HEK293 (cell line): ENCODE data around the gene BMP6.

Experiments used
- CTCF ChIA-PET: fragments of 350-600 bp; formaldehyde crosslinking; extraction: SDS; loops from one replicate; lab custom pipeline; 2021; ENCODE audit warnings: antibody characterized with exemption; lab: Yijun Ruan, JAX
- POLR2A ChIA-PET: fragments of 300-600 bp; formaldehyde crosslinking; extraction: SDS; loops from one replicate; lab custom pipeline; 2020; ENCODE audit warnings: antibody characterized with exemption, inconsistent platforms; lab: Yijun Ruan, JAX
- H3K27ac ChIP-seq: fragments of 200-500 bp; sonication (Bioruptor generic); 2 replicates; pipeline ENCODE4 v1.5.1; 2014; ENCODE audit warnings: low read depth, low read length, control low read depth, inconsistent platforms; ENCODE audit errors: extremely low read depth
- H3K36me3 ChIP-seq, 2 experiments: fragments of 200-500 bp in 1 of 2; sonication (Bioruptor generic) in 1 of 2; 1 replicate in 1 of 2; 2 replicates in 1 of 2; pipeline ENCODE4 v1.5.1; 2014 to 2017; ENCODE audit warnings: inconsistent platforms in 2 of 2, low read length in 2 of 2; ENCODE audit not compliant: control insufficient read depth in 2 of 2, insufficient read depth in 1 of 2
- H3K4me1 ChIP-seq: fragments of 200-500 bp; sonication (Bioruptor generic); 2 replicates; pipeline ENCODE4 v1.5.1; 2014; ENCODE audit warnings: mild to moderate bottlenecking, low read length, inconsistent platforms; ENCODE audit not compliant: control insufficient read depth, insufficient read depth
- H3K4me3 ChIP-seq: 2 replicates; pipeline ENCODE4 v1.5.1; 2011; ENCODE audit warnings: low read depth, mild to moderate bottlenecking, control low read depth, low read length, moderate library complexity
- H3K9me3 ChIP-seq: fragments of 200-500 bp; sonication (Bioruptor generic); 2 replicates; pipeline ENCODE4 v1.5.1; 2014; ENCODE audit warnings: low read depth, low read length, inconsistent platforms; ENCODE audit not compliant: control insufficient read depth, insufficient read depth
- HOXD13 ChIP-seq: sonication (generic); formaldehyde crosslinking; IDR thresholded peaks from 2 replicates; pipeline ENCODE4 v1.8.0; 2022; ENCODE audit warnings: missing genetic modification reagents, borderline replicate concordance
- KLF16 ChIP-seq: fragments of 450-650 bp; formaldehyde crosslinking; IDR thresholded peaks from 2 replicates; pipeline ENCODE4 v1.5.1; 2017; ENCODE audit warnings: missing biosample characterization, missing genetic modification characterization
- OSR2 ChIP-seq: fragments of 450-650 bp; formaldehyde crosslinking; IDR thresholded peaks from 2 replicates; pipeline ENCODE4 v1.5.1; 2016; ENCODE audit warnings: missing biosample characterization, missing genetic modification characterization
- TCF7L2 ChIP-seq: IDR thresholded peaks from 2 replicates; pipeline ENCODE4 v1.6.1; 2011; ENCODE audit warnings: low read depth, mild to moderate bottlenecking, inconsistent platforms, low read length, moderate library complexity, borderline replicate concordance
- ZBTB7A ChIP-seq: fragments of 450-650 bp; formaldehyde crosslinking; IDR thresholded peaks from 2 replicates; pipeline ENCODE4 v1.5.1; 2016; ENCODE audit warnings: low read depth, missing biosample characterization, missing genetic modification characterization
- ZNF112 ChIP-seq: fragments of 450-650 bp; formaldehyde crosslinking; IDR thresholded peaks from 2 replicates; pipeline ENCODE4 v1.5.0; 2017; ENCODE audit warnings: missing biosample characterization, missing genetic modification characterization
- ZNF121 ChIP-seq: fragments of 450-650 bp; formaldehyde crosslinking; IDR thresholded peaks from 2 replicates; pipeline ENCODE4 v1.5.1; 2016; ENCODE audit warnings: missing biosample characterization, missing genetic modification characterization
- ZNF174 ChIP-seq: fragments of 450-650 bp; formaldehyde crosslinking; IDR thresholded peaks from 2 replicates; pipeline ENCODE4 v1.5.0; 2017; ENCODE audit warnings: missing biosample characterization, mild to moderate bottlenecking, missing genetic modification characterization
- ZNF202 ChIP-seq: fragments of 450-650 bp; formaldehyde crosslinking; IDR thresholded peaks from 2 replicates; pipeline ENCODE4 v1.5.1; 2016; ENCODE audit warnings: missing biosample characterization, missing genetic modification characterization, borderline replicate concordance
- ZNF311 ChIP-seq: fragments of 450-650 bp; formaldehyde crosslinking; IDR thresholded peaks from 2 replicates; pipeline ENCODE4 v1.5.1; 2017; ENCODE audit warnings: missing biosample characterization, missing genetic modification characterization, borderline replicate concordance
- ZNF324 ChIP-seq: fragments of 450-650 bp; formaldehyde crosslinking; IDR thresholded peaks from 2 replicates; pipeline ENCODE4 v1.5.1; 2016; ENCODE audit warnings: missing biosample characterization, missing genetic modification characterization
- ZNF335 ChIP-seq: fragments of 450-650 bp; formaldehyde crosslinking; conservative IDR thresholded peaks from 2 replicates; pipeline ENCODE4 v1.5.1; 2016; ENCODE audit warnings: missing biosample characterization, missing genetic modification characterization
- ZNF341 ChIP-seq: fragments of 450-650 bp; formaldehyde crosslinking; IDR thresholded peaks from 2 replicates; pipeline ENCODE4; 2016; ENCODE audit warnings: low read depth, missing biosample characterization, missing genetic modification characterization
- ZNF548 ChIP-seq: fragments of 450-650 bp; formaldehyde crosslinking; IDR thresholded peaks from 2 replicates; pipeline ENCODE4 v1.5.1; 2016; ENCODE audit warnings: missing biosample characterization, missing genetic modification characterization
- ZNF555 ChIP-seq: fragments of 450-650 bp; formaldehyde crosslinking; conservative IDR thresholded peaks from 2 replicates; pipeline ENCODE4 v1.5.1; 2017; ENCODE audit warnings: missing biosample characterization, mild to moderate bottlenecking, missing genetic modification characterization, inconsistent platforms
- ZNF629 ChIP-seq: fragments of 450-650 bp; formaldehyde crosslinking; IDR thresholded peaks from 2 replicates; pipeline ENCODE4 v1.5.1; 2017; ENCODE audit warnings: missing biosample characterization, missing genetic modification characterization
- ZSCAN30 ChIP-seq: fragments of 450-650 bp; IDR thresholded peaks from 2 replicates; pipeline ENCODE4 v1.5.1; 2018; ENCODE audit warnings: missing biosample characterization, mild to moderate bottlenecking, missing genetic modification characterization, moderate library complexity
- TF ChIP-seq, protein P1 (sequence below): fragments of 450-650 bp; formaldehyde crosslinking; IDR thresholded peaks from 2 replicates; pipeline ENCODE4 v1.5.1; 2016; ENCODE audit warnings: missing biosample characterization, missing genetic modification characterization
- TF ChIP-seq, protein P2 (sequence below): fragments of 450-650 bp; formaldehyde crosslinking; IDR thresholded peaks from 2 replicates; pipeline ENCODE4 v1.5.1; 2016; ENCODE audit warnings: missing biosample characterization, missing genetic modification characterization
- TF ChIP-seq, protein P3 (sequence below): fragments of 450-650 bp; formaldehyde crosslinking; conservative IDR thresholded peaks from 2 replicates; pipeline ENCODE4 v1.5.1; 2016; ENCODE audit warnings: low read depth, missing biosample characterization, missing genetic modification characterization
- TF ChIP-seq, protein P4 (sequence below): fragments of 450-650 bp; formaldehyde crosslinking; IDR thresholded peaks from 2 replicates; pipeline ENCODE4 v1.5.1; 2016; ENCODE audit warnings: missing biosample characterization, missing genetic modification characterization
- TF ChIP-seq, protein P5 (sequence below): fragments of 450-650 bp; formaldehyde crosslinking; IDR thresholded peaks from 2 replicates; pipeline ENCODE4 v1.5.1; 2016; ENCODE audit warnings: missing biosample characterization, missing genetic modification characterization, borderline replicate concordance
- TF ChIP-seq, protein P6 (sequence below): fragments of 450-650 bp; formaldehyde crosslinking; IDR thresholded peaks from 2 replicates; pipeline ENCODE4 v1.5.1; 2016; ENCODE audit warnings: missing biosample characterization, missing genetic modification characterization, low read depth

Gene BMP6

DNA sequence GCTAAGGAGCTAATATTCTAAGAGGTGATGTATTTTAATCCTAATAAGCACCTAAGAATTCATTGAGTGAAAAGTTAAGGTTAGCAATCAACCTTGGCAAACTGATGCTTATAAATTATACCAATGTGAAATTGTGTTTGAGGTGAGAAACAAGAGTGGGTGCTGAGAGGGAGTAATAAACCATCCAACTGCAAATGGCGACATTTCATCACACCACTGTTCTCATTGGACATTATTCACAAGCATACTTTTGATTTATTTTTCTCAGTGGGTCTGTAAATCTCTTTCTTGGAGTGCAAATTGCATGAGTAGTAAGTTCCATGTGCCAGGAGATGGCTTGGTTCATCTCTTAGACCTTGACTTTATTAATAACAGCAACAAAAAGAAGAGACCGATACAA, 71.5 kb downstream of the BMP6 start (continued):
- no peak for TF ChIP-seq ZSCAN30
- no peak for TF ChIP-seq ZNF121
- TF ChIP-seq ZNF202, result no peak
- no peak for TF ChIP-seq ZNF112 (tag by site-specific recombination)
- TF ChIP-seq, protein P1, sequence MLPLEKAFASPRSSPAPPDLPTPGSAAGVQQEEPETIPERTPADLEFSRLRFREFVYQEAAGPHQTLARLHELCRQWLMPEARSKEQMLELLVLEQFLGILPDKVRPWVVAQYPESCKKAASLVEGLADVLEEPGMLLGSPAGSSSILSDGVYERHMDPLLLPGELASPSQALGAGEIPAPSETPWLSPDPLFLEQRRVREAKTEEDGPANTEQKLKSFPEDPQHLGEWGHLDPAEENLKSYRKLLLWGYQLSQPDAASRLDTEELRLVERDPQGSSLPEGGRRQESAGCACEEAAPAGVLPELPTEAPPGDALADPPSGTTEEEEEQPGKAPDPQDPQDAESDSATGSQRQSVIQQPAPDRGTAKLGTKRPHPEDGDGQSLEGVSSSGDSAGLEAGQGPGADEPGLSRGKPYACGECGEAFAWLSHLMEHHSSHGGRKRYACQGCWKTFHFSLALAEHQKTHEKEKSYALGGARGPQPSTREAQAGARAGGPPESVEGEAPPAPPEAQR (tag by site-specific recombination), result no peak
- no peak for TF ChIP-seq ZNF341
- TF ChIP-seq ZNF174 (tag by site-specific recombination), result no peak
- no peak for TF ChIP-seq ZNF548 (tag by site-specific recombination)
- no peak for TF ChIP-seq ZNF311 (tag by site-specific recombination)

DNA sequence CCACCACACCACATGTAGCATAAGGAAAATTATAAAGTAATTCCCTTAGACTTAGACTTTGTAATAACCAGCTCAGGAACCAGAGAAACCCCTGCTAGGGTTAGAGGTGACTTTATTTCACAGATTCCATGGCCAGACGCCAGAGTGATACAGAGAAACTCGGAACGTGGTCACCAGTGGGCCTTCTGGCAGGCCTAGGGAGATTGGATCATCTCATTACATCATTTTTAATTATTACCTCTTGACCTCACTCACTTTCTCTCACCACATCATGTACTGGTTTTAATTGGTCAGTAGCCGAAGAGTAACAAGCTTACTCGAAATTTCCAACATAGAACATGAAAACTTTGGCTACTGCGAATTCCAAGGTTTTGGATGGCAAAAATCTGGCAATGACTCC, 72.9 kb downstream of the BMP6 start:
- POLR2A ChIA-PET, result no interaction called here
- H3K27ac ChIP-seq, result no peak overlapping the region

DNA sequence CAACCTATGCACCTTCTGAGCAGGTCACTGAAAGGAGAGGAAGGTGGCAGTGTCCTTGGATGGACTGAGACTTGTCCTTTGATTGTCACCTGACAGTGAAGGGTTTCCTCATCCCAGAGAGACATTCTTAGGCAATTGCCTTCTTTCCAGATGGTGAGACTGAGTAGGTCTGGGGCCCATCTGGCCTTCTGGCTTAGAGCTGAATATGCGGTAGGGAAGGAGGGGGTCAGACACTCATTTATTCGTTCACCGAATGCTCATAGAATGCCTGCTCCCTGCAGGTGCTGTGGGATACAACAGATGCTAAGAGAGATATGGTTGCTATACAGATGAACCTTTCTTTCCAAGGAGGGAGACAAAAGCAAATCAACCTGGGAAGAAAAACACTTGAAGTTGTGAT, 76.8 kb downstream of the BMP6 start:
- no peaks in the 10 kb centered on the region for H3K36me3 ChIP-seq
- ChIA-PET CTCF (interaction anchor here (0.5 kb wide), 1 partner anchor 9 kb away, joined by 3 read pairs; no protein-coding TSS in a partner anchor), POLR2A (no interaction called here)
- H3K9me3 ChIP-seq, result no peaks in the 10 kb centered on the region
- no peak overlapping the region for H3K27ac ChIP-seq
- no peak overlapping the region for H3K4me3 ChIP-seq
- peaks cover 17% of the 10 kb centered on the region for H3K4me1 ChIP-seq
- TF ChIP-seq, protein P2, sequence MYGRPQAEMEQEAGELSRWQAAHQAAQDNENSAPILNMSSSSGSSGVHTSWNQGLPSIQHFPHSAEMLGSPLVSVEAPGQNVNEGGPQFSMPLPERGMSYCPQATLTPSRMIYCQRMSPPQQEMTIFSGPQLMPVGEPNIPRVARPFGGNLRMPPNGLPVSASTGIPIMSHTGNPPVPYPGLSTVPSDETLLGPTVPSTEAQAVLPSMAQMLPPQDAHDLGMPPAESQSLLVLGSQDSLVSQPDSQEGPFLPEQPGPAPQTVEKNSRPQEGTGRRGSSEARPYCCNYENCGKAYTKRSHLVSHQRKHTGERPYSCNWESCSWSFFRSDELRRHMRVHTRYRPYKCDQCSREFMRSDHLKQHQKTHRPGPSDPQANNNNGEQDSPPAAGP (tag by site-specific recombination), result no peak
- no peak for TF ChIP-seq ZNF324
- no peak for TF ChIP-seq TCF7L2
- TF ChIP-seq HOXD13, result no peak
- TF ChIP-seq, protein P3, sequence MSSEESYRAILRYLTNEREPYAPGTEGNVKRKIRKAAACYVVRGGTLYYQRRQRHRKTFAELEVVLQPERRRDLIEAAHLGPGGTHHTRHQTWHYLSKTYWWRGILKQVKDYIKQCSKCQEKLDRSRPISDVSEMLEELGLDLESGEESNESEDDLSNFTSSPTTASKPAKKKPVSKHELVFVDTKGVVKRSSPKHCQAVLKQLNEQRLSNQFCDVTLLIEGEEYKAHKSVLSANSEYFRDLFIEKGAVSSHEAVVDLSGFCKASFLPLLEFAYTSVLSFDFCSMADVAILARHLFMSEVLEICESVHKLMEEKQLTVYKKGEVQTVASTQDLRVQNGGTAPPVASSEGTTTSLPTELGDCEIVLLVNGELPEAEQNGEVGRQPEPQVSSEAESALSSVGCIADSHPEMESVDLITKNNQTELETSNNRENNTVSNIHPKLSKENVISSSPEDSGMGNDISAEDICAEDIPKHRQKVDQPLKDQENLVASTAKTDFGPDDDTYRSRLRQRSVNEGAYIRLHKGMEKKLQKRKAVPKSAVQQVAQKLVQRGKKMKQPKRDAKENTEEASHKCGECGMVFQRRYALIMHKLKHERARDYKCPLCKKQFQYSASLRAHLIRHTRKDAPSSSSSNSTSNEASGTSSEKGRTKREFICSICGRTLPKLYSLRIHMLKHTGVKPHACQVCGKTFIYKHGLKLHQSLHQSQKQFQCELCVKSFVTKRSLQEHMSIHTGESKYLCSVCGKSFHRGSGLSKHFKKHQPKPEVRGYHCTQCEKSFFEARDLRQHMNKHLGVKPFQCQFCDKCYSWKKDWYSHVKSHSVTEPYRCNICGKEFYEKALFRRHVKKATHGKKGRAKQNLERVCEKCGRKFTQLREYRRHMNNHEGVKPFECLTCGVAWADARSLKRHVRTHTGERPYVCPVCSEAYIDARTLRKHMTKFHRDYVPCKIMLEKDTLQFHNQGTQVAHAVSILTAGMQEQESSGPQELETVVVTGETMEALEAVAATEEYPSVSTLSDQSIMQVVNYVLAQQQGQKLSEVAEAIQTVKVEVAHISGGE, result no peak
- no peak for TF ChIP-seq ZNF174 (tag by site-specific recombination)
- TF ChIP-seq, protein P4, sequence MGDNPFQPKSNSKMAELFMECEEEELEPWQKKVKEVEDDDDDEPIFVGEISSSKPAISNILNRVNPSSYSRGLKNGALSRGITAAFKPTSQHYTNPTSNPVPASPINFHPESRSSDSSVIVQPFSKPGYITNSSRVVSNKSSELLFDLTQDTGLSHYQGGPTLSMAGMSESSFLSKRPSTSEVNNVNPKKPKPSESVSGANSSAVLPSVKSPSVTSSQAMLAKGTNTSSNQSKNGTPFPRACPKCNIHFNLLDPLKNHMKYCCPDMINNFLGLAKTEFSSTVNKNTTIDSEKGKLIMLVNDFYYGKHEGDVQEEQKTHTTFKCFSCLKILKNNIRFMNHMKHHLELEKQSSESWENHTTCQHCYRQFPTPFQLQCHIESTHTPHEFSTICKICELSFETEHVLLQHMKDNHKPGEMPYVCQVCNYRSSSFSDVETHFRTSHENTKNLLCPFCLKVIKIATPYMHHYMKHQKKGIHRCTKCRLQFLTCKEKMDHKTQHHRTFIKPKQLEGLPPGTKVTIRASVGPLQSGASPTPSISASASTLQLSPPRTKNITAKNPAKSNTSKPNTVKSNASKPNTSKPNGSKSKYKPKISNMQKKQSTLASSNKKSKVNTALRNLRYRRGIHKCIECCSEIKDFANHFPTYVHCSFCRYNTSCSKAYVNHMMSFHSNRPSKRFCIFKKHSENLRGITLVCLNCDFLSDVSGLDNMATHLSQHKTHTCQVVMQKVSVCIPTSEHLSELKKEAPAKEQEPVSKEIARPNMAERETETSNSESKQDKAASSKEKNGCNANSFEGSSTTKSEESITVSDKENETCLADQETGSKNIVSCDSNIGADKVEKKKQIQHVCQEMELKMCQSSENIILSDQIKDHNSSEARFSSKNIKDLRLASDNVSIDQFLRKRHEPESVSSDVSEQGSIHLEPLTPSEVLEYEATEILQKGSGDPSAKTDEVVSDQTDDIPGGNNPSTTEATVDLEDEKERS, result no peak
- TF ChIP-seq, protein P5, sequence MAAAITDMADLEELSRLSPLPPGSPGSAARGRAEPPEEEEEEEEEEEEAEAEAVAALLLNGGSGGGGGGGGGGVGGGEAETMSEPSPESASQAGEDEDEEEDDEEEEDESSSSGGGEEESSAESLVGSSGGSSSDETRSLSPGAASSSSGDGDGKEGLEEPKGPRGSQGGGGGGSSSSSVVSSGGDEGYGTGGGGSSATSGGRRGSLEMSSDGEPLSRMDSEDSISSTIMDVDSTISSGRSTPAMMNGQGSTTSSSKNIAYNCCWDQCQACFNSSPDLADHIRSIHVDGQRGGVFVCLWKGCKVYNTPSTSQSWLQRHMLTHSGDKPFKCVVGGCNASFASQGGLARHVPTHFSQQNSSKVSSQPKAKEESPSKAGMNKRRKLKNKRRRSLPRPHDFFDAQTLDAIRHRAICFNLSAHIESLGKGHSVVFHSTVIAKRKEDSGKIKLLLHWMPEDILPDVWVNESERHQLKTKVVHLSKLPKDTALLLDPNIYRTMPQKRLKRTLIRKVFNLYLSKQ (tag by site-specific recombination), result no peak
- TF ChIP-seq, protein P6, sequence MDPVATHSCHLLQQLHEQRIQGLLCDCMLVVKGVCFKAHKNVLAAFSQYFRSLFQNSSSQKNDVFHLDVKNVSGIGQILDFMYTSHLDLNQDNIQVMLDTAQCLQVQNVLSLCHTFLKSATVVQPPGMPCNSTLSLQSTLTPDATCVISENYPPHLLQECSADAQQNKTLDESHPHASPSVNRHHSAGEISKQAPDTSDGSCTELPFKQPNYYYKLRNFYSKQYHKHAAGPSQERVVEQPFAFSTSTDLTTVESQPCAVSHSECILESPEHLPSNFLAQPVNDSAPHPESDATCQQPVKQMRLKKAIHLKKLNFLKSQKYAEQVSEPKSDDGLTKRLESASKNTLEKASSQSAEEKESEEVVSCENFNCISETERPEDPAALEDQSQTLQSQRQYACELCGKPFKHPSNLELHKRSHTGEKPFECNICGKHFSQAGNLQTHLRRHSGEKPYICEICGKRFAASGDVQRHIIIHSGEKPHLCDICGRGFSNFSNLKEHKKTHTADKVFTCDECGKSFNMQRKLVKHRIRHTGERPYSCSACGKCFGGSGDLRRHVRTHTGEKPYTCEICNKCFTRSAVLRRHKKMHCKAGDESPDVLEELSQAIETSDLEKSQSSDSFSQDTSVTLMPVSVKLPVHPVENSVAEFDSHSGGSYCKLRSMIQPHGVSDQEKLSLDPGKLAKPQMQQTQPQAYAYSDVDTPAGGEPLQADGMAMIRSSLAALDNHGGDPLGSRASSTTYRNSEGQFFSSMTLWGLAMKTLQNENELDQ, result no peak
- TF ChIP-seq ZBTB7A (tag by site-specific recombination), result no peak
- no peak for TF ChIP-seq KLF16 (tag by site-specific recombination)
- TF ChIP-seq ZNF335 (tag by site-specific recombination), result no peak

More for the DNA sequence above, 72.9 kb downstream of the BMP6 start:
- H3K9me3 ChIP-seq, result no peaks in the 10 kb centered on the region
- H3K4me3 ChIP-seq, result no peak overlapping the region
- peaks cover 5% of the 10 kb centered on the region for H3K4me1 ChIP-seq
- CTCF ChIA-PET, result interaction anchor here (0.6 kb wide), 1 partner anchor 73 kb away, joined by 3 read pairs; the partner anchor contains the start of gene BMP6
- H3K36me3 ChIP-seq, result no peaks in the 10 kb centered on the region
- TF ChIP-seq ZNF629 (tag by site-specific recombination) (0 out of 2 replicates have a peak, but pooled peaks have one; percentile 33), ZNF555 (tag by site-specific recombination) (no peak), OSR2 (0 out of 2 replicates have a peak, but pooled peaks have one; percentile 25)
